ENCODE measurements around the gene VCL.

VCL gene

DNA sequence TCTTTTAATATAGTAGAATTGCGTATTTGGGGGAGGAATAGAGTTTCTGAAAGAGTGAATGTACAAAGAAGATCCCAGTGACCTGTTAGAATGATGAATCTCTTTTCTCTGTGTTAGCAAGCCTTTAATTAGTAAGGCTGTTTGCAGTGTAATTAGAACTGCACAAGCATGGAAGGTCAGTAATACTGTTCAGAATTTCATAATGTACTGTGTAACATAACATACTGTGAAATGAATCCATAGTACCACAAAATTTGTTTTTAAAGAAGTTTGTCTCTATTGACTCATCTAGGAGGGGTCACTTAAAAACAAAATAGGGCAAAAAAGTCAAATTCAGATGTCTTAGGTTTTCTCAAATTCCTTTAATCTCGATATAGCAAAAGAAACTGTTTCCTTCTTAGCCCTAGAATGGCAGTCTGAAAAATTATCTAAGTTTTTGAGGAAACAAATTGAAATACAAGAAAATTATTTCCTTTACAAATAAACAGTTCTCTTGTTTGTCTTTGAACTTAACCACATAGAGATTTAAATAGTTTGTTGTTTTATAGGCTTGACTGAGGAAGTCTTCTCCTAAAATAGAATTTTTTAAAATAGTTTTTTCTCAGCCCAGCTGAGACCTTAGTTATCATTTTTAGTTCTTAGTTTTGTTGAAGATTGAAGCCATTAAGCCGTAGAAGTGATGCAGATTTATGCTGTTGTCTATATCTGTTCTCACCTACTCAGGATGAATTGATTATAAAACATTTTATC is 165.6 kb downstream of the VCL start:
- no peak overlapping the region for H3K4me3 ChIP-seq
- no peak overlapping the region for H3K27ac ChIP-seq

DNA sequence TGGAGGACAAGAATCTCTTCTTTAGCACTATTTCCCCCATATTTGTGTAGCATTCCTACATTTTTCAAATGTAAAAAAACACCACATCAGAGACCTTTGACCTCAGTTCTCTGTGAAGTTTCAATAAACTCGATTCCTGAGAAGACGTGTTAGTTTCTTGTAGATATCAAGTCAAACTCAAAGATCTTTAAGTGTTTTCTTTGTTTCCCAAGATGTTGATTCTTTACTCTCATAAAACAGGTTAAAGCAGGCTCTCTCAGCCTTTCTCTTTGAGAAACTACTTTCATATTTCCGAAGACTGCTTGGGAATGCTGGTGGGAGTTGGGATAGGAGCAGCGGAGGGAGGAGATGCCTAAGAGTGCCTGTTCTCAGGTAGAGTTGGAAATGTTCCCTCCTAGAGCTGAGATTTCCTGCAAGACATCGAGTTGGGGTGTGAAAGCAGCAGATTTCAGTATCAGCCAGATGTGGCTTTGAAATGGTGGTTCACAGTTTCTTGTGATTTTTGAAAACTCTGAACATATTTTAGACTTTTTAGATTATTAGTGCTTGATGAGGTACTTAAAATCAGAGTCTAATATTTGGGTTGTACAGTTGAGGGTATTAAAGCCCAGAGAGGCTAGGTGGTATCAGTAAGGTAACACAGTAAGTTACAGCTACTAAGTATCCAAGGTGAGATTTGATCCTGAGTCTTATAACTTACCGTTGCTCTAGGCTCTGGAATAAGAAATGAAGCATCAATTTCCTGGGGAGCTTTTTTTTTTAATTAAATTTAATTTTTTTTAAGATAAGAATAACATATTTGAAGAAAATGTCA is 167.0 kb downstream of the VCL start:
- H3K4me3 ChIP-seq, result no peak overlapping the region
- no peak overlapping the region for H3K27ac ChIP-seq

DNA sequence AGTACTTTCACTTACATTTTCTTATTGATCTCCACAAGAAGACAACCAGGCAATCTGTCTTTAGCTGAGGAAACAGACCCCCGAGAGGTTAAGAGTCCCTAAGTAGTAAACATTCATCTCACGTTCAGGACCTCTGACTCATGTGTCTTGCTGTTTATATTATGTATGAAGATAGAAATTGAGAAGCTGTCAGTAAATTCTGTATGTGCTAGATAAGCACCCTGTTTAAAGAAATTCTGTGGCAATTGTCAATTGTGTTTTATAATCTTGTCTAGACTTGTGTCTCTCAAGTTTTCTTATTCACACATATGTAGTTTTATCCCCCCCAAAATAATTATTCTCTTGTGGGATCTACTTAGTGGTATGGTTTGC is 167.6 kb downstream of the VCL start:
- Histone ChIP-seq H3K4me3 (no peak overlapping the region), H3K27ac (no peak overlapping the region)

DNA sequence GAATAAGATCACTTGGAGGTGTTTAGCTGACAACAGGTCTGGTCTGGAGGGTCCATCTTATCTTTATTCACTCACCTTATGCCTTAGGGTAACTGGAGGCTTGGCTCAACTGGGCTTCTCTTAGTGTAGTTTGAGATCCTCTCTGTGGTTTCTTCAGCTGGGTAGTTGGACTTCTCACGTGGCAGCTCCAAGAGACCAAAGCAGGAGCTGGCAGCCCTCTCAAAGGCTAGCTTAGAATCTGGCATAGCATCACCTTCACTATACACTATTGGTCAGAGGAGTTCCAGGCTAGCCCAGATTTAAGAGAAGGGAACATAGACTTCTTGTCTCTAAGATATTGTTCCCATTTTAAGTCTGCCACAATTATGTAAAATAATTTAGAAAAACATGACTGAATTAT is 169.5 kb downstream of the VCL start:
- Histone ChIP-seq H3K4me3 (no peak overlapping the region), H3K27ac (no peak overlapping the region)
